Embryonic facial prominence (tissue), 1 donor: Measurements from ENCODE around the gene TMEM167A.

Experiments
- DNase-seq: peaks from one replicate; pipeline ENCODE4 v3.0.0-alpha.2; 2016; ENCODE audit errors: extremely low spot score

TMEM167A gene

DNA sequence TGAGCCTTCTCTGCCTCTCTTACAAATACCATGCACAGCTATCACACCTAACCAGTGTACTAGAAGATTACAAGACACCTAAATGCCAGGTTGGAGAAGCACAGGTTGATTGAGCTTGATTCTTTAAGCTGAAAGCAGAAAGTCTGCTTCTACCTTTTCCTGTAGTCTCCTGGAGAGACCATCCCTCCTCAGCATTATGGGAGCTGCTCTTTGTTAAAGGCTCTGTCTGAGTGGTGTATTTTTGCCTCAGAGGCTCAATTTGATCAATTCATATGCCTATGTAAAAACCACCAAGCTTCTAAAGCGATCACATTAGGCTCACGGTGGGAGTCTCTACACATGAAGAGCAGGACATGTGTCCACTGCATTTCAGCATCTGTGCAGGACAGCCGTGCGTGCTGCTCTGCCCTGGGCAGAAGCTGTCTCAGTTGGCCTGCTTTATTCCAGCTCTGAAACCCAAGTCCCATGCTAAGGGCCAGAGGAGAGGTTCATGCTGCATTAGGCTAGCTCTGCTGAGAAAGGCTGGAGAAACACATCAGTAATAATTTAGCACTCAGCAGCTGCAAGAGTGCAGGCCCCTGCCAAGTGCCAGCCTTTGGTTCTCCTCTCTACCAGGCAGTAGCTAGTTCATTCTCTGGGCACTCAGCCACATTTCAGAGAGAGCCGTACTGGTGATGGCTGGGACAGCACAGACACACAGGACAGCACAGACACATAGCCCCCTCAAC lies 41.7 kb downstream of the TMEM167A start:
- DNase-seq, result no peak

GRCh38 chr5:83034528-83035207 lies 42.5 kb downstream of the TMEM167A start:
- no peak for DNase-seq

DNA sequence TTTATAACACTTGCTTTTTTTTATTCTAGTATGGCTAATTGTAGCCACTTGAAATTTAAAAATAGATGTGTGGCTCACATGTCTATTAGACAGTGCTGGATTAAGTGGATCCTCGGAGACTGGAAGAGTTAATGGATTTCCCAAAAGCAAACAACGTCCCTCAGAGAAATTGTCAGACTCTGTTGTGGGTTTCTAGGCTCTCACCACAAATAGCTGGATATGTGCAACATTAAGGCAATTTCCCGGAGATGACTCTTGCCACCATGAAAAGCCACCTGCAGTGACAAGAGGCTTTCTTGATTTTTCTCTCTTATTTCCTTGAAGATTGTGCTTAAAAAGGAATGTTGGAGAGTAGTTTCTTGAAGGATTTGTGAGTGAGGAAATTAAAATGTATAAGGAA lies 43.2 kb downstream of the TMEM167A start:
- DNase-seq, result no peak

DNA sequence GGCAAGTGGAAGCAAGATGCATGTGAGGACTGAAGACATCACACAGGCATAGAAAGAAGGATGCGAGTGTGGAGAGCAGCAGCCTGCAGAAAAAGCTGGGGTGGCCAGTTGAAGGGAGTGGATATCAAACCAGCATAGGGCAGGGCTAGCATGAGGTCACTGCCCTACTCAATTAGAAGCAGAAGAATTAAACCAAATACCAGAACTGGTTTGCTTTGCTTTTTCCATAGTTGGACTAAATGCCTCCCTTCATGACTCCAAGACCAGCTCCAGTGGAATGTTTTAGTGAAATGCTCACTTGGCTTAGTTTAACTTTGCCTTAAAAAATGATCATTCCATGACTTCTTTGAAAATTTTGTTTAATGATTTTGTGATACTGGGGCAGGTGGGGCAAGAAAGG lies 45.8 kb downstream of the TMEM167A start:
- DNase-seq, result no peak

DNA sequence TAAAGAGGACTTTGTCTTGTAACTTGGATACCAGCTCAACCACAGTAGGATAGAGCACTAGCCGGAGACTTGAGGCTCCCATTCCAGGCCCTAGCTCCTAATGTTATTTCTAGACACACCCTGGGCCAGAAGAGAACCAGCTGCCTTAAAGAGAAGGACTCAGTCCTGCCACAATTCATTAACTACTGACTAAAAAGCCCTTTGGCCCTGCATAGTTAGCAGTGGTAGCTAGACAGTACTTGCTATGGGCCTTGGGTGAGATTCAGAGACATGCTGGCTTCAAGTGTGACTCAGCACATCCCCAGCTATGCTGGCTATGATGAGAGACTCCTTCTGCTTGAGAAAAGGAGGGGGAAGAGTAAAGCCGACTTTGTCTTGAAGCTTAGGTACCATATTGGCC lies 47.3 kb downstream of the TMEM167A start:
- no peak for DNase-seq

GRCh38 chr5:83026930-83027687 lies 50.1 kb downstream of the TMEM167A start:
- DNase-seq, result no peak

GRCh38 chr5:83026516-83026915 lies 50.7 kb downstream of the TMEM167A start:
- no peak for DNase-seq

- no peak for DNase-seq
Observed at GRCh38 chr5:83025690-83026478, 51.3 kb downstream of the TMEM167A start.

DNA sequence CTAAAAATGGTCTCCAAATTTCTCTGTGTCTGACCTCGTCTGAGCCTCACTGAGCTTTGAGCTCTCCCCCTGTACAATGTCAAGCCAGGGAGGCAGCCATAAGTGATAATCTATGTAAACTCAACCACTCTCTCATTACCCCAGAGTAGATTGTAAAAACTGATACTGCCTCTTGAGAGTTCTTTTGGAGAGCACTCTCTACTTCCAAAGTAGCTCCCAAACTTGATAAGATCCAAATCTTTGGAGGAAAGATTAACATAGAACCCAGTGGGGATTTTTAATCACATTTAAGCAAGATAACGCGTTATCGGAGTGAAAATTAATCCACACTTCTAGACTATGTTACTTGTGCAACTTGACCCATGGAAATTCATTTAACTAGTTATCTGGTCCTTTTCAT lies 54.9 kb downstream of the TMEM167A start:
- DNase-seq, result no peak

- no peak for DNase-seq
Observed at GRCh38 chr5:83015676-83016075, 61.5 kb downstream of the TMEM167A start.

DNA sequence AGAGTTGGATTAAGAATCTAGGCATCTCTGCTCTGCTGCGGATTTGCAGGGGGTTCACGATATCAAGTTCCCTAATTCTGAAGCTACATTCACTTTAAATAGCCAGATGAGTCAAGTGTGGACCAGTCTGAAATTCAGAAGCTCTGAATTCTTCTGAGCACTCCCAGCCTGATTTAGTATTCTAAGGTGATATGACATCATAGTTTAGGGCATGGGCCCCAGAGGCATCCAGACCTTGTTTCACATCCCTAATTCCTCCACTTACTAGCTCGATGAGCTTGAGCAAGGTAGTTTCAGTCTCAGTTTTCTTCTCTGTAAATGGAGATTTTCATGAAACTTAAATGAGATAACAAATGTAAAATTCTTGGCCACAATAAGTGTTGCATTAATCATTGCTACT lies 65.2 kb downstream of the TMEM167A start:
- DNase-seq, result no peak

GRCh38 chr5:83009408-83009807 lies 67.8 kb downstream of the TMEM167A start:
- no peak for DNase-seq

DNA sequence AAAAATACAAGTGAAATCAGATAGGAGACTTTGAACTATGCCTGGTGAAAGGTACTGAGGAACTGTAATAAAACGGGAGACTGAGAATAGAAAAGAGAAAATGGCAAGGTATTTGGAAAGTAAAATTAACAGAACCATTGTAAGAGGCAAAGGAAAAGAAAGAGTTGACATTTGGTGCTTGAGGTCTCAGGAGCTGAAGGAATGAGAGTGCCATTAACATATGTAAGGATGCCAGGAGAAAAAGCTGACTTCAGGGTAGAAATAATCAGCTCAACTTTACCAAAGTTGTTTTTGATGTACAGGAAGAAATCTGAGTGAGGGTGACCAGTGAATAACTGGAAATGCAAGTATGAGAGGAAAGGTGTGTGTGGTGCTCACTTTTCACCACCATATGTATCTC lies 69.4 kb downstream of the TMEM167A start:
- DNase-seq, result no peak

DNA sequence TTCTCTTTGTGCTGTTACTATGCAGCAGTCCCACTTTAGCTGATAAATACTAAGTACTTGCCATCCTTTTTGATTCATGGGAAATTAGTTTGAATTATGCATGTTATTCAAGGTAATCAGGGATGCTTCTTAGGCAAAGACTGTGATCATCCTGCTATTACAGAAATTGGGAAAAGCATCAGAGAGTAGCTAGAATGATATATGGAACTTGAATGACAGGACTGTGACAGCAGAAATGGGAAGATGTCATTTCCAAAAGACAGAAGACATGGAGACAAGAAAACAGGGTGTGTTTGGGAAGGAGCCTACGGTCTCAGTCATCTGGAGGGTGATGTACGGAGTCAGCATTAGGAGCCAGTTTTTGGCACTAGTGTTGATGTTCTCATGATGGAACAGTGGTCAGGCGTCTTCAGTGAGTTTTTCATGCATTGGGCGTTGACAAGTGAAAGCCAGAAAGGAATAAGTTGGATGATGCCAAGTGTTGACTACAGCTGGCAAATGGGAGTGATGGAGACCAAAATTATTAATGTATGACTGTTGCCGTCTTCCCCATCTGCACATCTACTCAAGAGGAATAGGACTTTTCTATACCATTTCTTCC lies 70.4 kb downstream of the TMEM167A start:
- DNase-seq, result no peak

GRCh38 chr5:83003791-83004190 lies 73.4 kb downstream of the TMEM167A start:
- no peak for DNase-seq
